CD4-positive, alpha-beta T cell treated with Interleukin-21 for 1 hour (primary cell): Measurements from ENCODE around the gene SLC44A3.

ENCODE experiments used
- DNase-seq: peaks from one replicate; pipeline ENCODE4 v3.0.0-alpha.2; 2020

Gene SLC44A3

GRCh38 chr1:94843846-94844245 is 23.7 kb downstream of the SLC44A3 start:
- no peak for DNase-seq

GRCh38 chr1:94846308-94846707 is 26.2 kb downstream of the SLC44A3 start:
- DNase-seq = no peak

- no peak for DNase-seq
Observed at GRCh38 chr1:94851571-94851970, 31.4 kb downstream of the SLC44A3 start.

- DNase-seq = no peak
Observed at GRCh38 chr1:94852788-94853187, 32.6 kb downstream of the SLC44A3 start.

GRCh38 chr1:94854458-94855306 is 34.5 kb downstream of the SLC44A3 start:
- peak; percentile 80 for DNase-seq

GRCh38 chr1:94855307-94855700 is 35.1 kb downstream of the SLC44A3 start:
- DNase-seq = no peak

GRCh38 chr1:94856004-94856403 is 35.8 kb downstream of the SLC44A3 start:
- DNase-seq = no peak

- no peak for DNase-seq
Observed at GRCh38 chr1:94856868-94857267, 36.7 kb downstream of the SLC44A3 start.

GRCh38 chr1:94858276-94858675 is 38.1 kb downstream of the SLC44A3 start:
- no peak for DNase-seq

GRCh38 chr1:94859174-94859573 is 39.0 kb downstream of the SLC44A3 start:
- no peak for DNase-seq

GRCh38 chr1:94862718-94863117 is 42.6 kb downstream of the SLC44A3 start:
- DNase-seq = no peak

- no peak for DNase-seq
Observed at GRCh38 chr1:94863297-94863911, 43.2 kb downstream of the SLC44A3 start.

GRCh38 chr1:94863919-94864318 is 43.8 kb downstream of the SLC44A3 start:
- no peak for DNase-seq

GRCh38 chr1:94864821-94865220 is 44.7 kb downstream of the SLC44A3 start:
- no peak for DNase-seq

GRCh38 chr1:94865360-94865759 is 45.2 kb downstream of the SLC44A3 start:
- no peak for DNase-seq

- no peak for DNase-seq
Observed at GRCh38 chr1:94866164-94866807, 46.1 kb downstream of the SLC44A3 start.

GRCh38 chr1:94871031-94871430 is 50.9 kb downstream of the SLC44A3 start:
- DNase-seq = no peak

GRCh38 chr1:94872771-94873495 is 52.8 kb downstream of the SLC44A3 start:
- no peak for DNase-seq

GRCh38 chr1:94873520-94874351 is 53.6 kb downstream of the SLC44A3 start:
- DNase-seq = no peak

GRCh38 chr1:94874423-94874822 is 54.3 kb downstream of the SLC44A3 start:
- DNase-seq = no peak

- no peak for DNase-seq
Observed at GRCh38 chr1:94875794-94876193, 55.6 kb downstream of the SLC44A3 start.

GRCh38 chr1:94876362-94876761 is 56.2 kb downstream of the SLC44A3 start:
- no peak for DNase-seq
